Neuronal stem cell (in vitro differentiated cells): ENCODE results near the gene SYNDIG1.

Experiments
- DNase-seq: peaks from one replicate; pipeline ENCODE4 v3.0.0-alpha.2; 2013; ENCODE audit warnings: low spot score
- H2AFZ ChIP-seq: one replicate; pipeline ENCODE4 v1.6.1; 2013; ENCODE audit warnings: mild to moderate bottlenecking, low read length, inconsistent platforms
- H2AK5ac ChIP-seq: 2 replicates; pipeline ENCODE4 v1.6.1; 2013; ENCODE audit warnings: low read depth, mild to moderate bottlenecking, inconsistent platforms, low read length, moderate library complexity, mixed read lengths
- H2BK120ac ChIP-seq: 2 replicates; pipeline ENCODE4 v1.6.1; 2013; ENCODE audit warnings: low read depth, mild to moderate bottlenecking, inconsistent platforms, low read length, moderate library complexity, mixed read lengths
- H2BK12ac ChIP-seq: one replicate; pipeline ENCODE4 v1.6.1; 2013; ENCODE audit warnings: low read length, inconsistent platforms
- H2BK15ac ChIP-seq: 2 replicates; pipeline ENCODE4 v1.6.1; 2013; ENCODE audit warnings: mild to moderate bottlenecking, low read length, inconsistent platforms, mixed read lengths
- H2BK5ac ChIP-seq: one replicate; pipeline ENCODE4 v1.6.1; 2013; ENCODE audit warnings: inconsistent platforms, mild to moderate bottlenecking, low read length, moderate library complexity
- H3K14ac ChIP-seq: one replicate; pipeline ENCODE4 v1.6.1; 2013; ENCODE audit warnings: low read length, inconsistent platforms
- H3K18ac ChIP-seq: 2 replicates; pipeline ENCODE4 v1.6.1; 2013; ENCODE audit warnings: low read length, inconsistent platforms
- H3K23ac ChIP-seq: 2 replicates; pipeline ENCODE4 v1.6.1; 2013; ENCODE audit warnings: low read depth, mild to moderate bottlenecking, mixed read lengths, low read length, inconsistent platforms; ENCODE audit not compliant: poor library complexity
- H3K27ac ChIP-seq: replicated peaks from 3 replicates; pipeline ENCODE4 v1.5.1; 2013; ENCODE audit warnings: low read length, inconsistent platforms
- H3K27me3 ChIP-seq, 3 experiments: 2 replicates each; pipeline ENCODE4 v1.6.1; 2013; ENCODE audit warnings: low read length in 3 of 3, mild to moderate bottlenecking in 2 of 3, inconsistent platforms in 1 of 3, low read depth in 1 of 3, mixed read lengths in 1 of 3, moderate library complexity in 1 of 3; ENCODE audit not compliant: control insufficient read depth in 3 of 3, insufficient read depth in 3 of 3
- H3K36me3 ChIP-seq, 2 donors: replicated peaks in 1 of 2; 2 replicates each; pipeline ENCODE4 v1.6.1; 2013; ENCODE audit warnings: low read length in 2 of 2; ENCODE audit not compliant: control insufficient read depth in 2 of 2, insufficient read depth in 2 of 2
- H3K4ac ChIP-seq: 2 replicates; pipeline ENCODE4 v1.6.1; 2013; ENCODE audit warnings: inconsistent platforms, mild to moderate bottlenecking, low read length, moderate library complexity
- H3K4me1 ChIP-seq, 2 donors: 1 replicate in 1 of 2; 2 replicates in 1 of 2; pipeline ENCODE4 v1.6.1; 2013; ENCODE audit warnings: low read length in 2 of 2, low read depth in 1 of 2; ENCODE audit not compliant: control insufficient read depth in 2 of 2, insufficient read depth in 1 of 2
- H3K4me2 ChIP-seq: one replicate; pipeline ENCODE4 v1.6.1; 2013; ENCODE audit warnings: mild to moderate bottlenecking, low read length, inconsistent platforms; ENCODE audit not compliant: insufficient read depth, poor library complexity, severe bottlenecking
- H3K4me3 ChIP-seq, 2 donors: 2 replicates each; pipeline ENCODE4 v1.5.1; 2013; ENCODE audit warnings: low read length in 2 of 2, mild to moderate bottlenecking in 2 of 2, inconsistent platforms in 1 of 2, moderate library complexity in 1 of 2
- H3K79me1 ChIP-seq: one replicate; pipeline ENCODE4 v1.6.1; 2013; ENCODE audit warnings: low read depth, mild to moderate bottlenecking, inconsistent platforms, low read length, moderate library complexity
- H3K9ac ChIP-seq: one replicate; pipeline ENCODE4 v1.6.1; 2013; ENCODE audit warnings: mild to moderate bottlenecking, low read depth, low read length, inconsistent platforms; ENCODE audit not compliant: poor library complexity
- H3K9me3 ChIP-seq, 2 donors: replicated peaks in 1 of 2; 2 replicates each; pipeline versions ENCODE3 to v1.6.1; 2013; ENCODE audit warnings: low read length in 2 of 2, mild to moderate bottlenecking in 2 of 2, inconsistent platforms in 1 of 2, low read depth in 1 of 2, mixed read lengths in 1 of 2, moderate library complexity in 1 of 2; ENCODE audit not compliant: control insufficient read depth in 2 of 2, insufficient read depth in 1 of 2
- H4K8ac ChIP-seq: one replicate; pipeline ENCODE4 v1.6.1; 2013; ENCODE audit warnings: low read depth, mild to moderate bottlenecking, inconsistent platforms, low read length, moderate library complexity
- H4K91ac ChIP-seq: one replicate; pipeline ENCODE4 v1.6.1; 2013; ENCODE audit warnings: low read length, low read depth, mild to moderate bottlenecking, inconsistent platforms; ENCODE audit not compliant: poor library complexity
- WGBS, 2 donors: extraction: QIAGEN DNeasy Blood & Tissue Kit; methylation state at CpG; one replicate each; pipeline ENCODE4 v1.1.7; 2013; ENCODE audit warnings: missing lambda C conversion rate in 2 of 2, mixed read lengths in 1 of 2; ENCODE audit not compliant: insufficient read length in 2 of 2, insufficient replicate concordance in 1 of 2; ENCODE audit errors: extremely low coverage in 2 of 2; 5-methylcytosine and 5-hydroxymethylcytosine counted together

Gene SYNDIG1

GRCh38 chr20:24704899-24705298 lies 235.5 kb downstream of the SYNDIG1 start:
- no peak overlapping the region for H2AFZ ChIP-seq
- H4K8ac ChIP-seq, result no peak overlapping the region
- no peak overlapping the region for H3K4me2 ChIP-seq
- peaks cover 0 to 4% of the 10 kb centered on the region in 2 donors for H3K4me1 ChIP-seq
- no peak for DNase-seq
- no peak overlapping the region for H3K4ac ChIP-seq
- no peak overlapping the region for H3K18ac ChIP-seq
- no peak overlapping the region for H2BK15ac ChIP-seq
- no peaks in the 10 kb centered on the region for H3K27me3 ChIP-seq
- no peaks in the 10 kb centered on the region for H3K9me3 ChIP-seq
- no peak overlapping the region for H3K9ac ChIP-seq
- no peak overlapping the region for H3K4me3 ChIP-seq
- H2BK120ac ChIP-seq, result no peak overlapping the region
- no peak overlapping the region for H2AK5ac ChIP-seq
- H3K36me3 ChIP-seq, result no peaks in the 10 kb centered on the region
- H2BK5ac ChIP-seq, result no peak overlapping the region
- H2BK12ac ChIP-seq, result no peak overlapping the region
- H4K91ac ChIP-seq, result no peak overlapping the region
- H3K79me1 ChIP-seq, result no peaks in the 10 kb centered on the region
- WGBS, 2 donors, result no CpG with 5 or more reads among the region's 3 CpGs
- H3K23ac ChIP-seq, result no peak overlapping the region
- H3K27ac ChIP-seq, result no peak overlapping the region
- no peak overlapping the region for H3K14ac ChIP-seq

- Histone ChIP-seq H3K27ac (no peak overlapping the region), H3K18ac (no peak overlapping the region), H3K9me3 (no peaks in the 10 kb centered on the region), H3K4ac (no peak overlapping the region), H2BK120ac (no peak overlapping the region), H4K8ac (no peak overlapping the region), H3K9ac (no peak overlapping the region), H3K4me2 (no peak overlapping the region), H2AFZ (no peak overlapping the region), H3K4me3 (no peak overlapping the region), H3K23ac (no peak overlapping the region), H3K36me3 (no peaks in the 10 kb centered on the region), H2BK15ac (no peak overlapping the region), H3K14ac (no peak overlapping the region), H2BK5ac (no peak overlapping the region), H3K79me1 (no peaks in the 10 kb centered on the region), H3K4me1 (peaks cover 0 to 4% of the 10 kb centered on the region in 2 donors), H3K27me3 (no peaks in the 10 kb centered on the region), H2BK12ac (no peak overlapping the region), H4K91ac (no peak overlapping the region), H2AK5ac (no peak overlapping the region)
- WGBS, 2 donors, result no CpG with 5 or more reads among the region's 4 CpGs
- no peak for DNase-seq
Measured at GRCh38 chr20:24705486-24705885, 236.1 kb downstream of the SYNDIG1 start.

GRCh38 chr20:24708411-24709295 lies 239.2 kb downstream of the SYNDIG1 start:
- H2BK120ac ChIP-seq, result no peak overlapping the region
- H3K18ac ChIP-seq, result peak overlapping the region; percentile 70
- H2BK5ac ChIP-seq, result no peak overlapping the region
- no peak overlapping the region for H2AFZ ChIP-seq
- H3K27me3 ChIP-seq, result no peaks in the 10 kb centered on the region
- no peak overlapping the region for H3K4me2 ChIP-seq
- no CpG with 5 or more reads among the region's 8 CpGs for WGBS, 2 donors
- H2BK15ac ChIP-seq, result no peak overlapping the region
- no peak overlapping the region for H3K4me3 ChIP-seq
- no peaks in the 10 kb centered on the region for H3K9me3 ChIP-seq
- no peak overlapping the region for H2AK5ac ChIP-seq
- no peak overlapping the region for H3K14ac ChIP-seq
- H3K9ac ChIP-seq, result no peak overlapping the region
- DNase-seq, result no peak
- H3K79me1 ChIP-seq, result no peaks in the 10 kb centered on the region
- H3K4ac ChIP-seq, result no peak overlapping the region
- H3K27ac ChIP-seq, result no peak overlapping the region
- H4K8ac ChIP-seq, result no peak overlapping the region
- no peak overlapping the region for H3K23ac ChIP-seq
- no peaks in the 10 kb centered on the region for H3K36me3 ChIP-seq
- no peak overlapping the region for H2BK12ac ChIP-seq
- H4K91ac ChIP-seq, result no peak overlapping the region
- peaks cover 0 to 4% of the 10 kb centered on the region in 2 donors for H3K4me1 ChIP-seq
